ENCODE measurements around the gene RPUSD3.

- TF ChIP-seq CTCF (IDR thresholded peaks at IDR 0.05) (no peak), POLR2A (IDR thresholded peaks at IDR 0.05) (no peak)
These were observed 9.1 kb downstream of the RPUSD3 start for GRCh38 chr3:9834520-9835380.
